H1 (cell line): ENCODE data around the gene CASP12. TPM values are rescaled to one million over a fixed set of nuclear protein-coding genes. Genes with fewer than 3 reads are reported as not detected.

ENCODE experiments used
- ATF3 ChIP-seq: IDR thresholded peaks from 2 replicates; pipeline ENCODE4 v1.6.1; 2011; ENCODE audit warnings: low read depth, mild to moderate bottlenecking, low read length; ENCODE audit not compliant: insufficient read depth
- BACH1 ChIP-seq: IDR thresholded peaks from 2 replicates; pipeline ENCODE4 v1.6.1; 2012; ENCODE audit warnings: low read length, improper control_type of control experiment
- BRCA1 ChIP-seq: IDR thresholded peaks from 2 replicates; pipeline ENCODE4 v1.6.1; 2012; ENCODE audit warnings: low read depth, low read length, improper control_type of control experiment
- CHD7 ChIP-seq: fragments of 300-600 bp; sonication (generic); IDR thresholded peaks from 2 replicates; pipeline ENCODE4 v1.7.1; 2012; ENCODE audit warnings: low read length, moderate library complexity, mild to moderate bottlenecking, inconsistent platforms; ENCODE audit not compliant: insufficient replicate concordance
- EZH2 ChIP-seq: fragments of 200-600 bp; sonication (generic); IDR thresholded peaks from 2 replicates; pipeline ENCODE4 v1.7.1; 2012; ENCODE audit warnings: low read depth, mild to moderate bottlenecking, moderate library complexity, low read length, inconsistent platforms; ENCODE audit not compliant: severe bottlenecking
- FOSL1 ChIP-seq: IDR thresholded peaks from 2 replicates; pipeline ENCODE4 v1.6.1; 2011; ENCODE audit warnings: mild to moderate bottlenecking, low read depth, low read length, moderate library complexity; ENCODE audit not compliant: insufficient read depth
- GABPA ChIP-seq: IDR thresholded peaks from 2 replicates; pipeline ENCODE4 v1.6.1; 2011; ENCODE audit warnings: mild to moderate bottlenecking, low read length, moderate library complexity, borderline replicate concordance; ENCODE audit not compliant: insufficient read depth
- NANOG ChIP-seq: IDR thresholded peaks from 2 replicates; pipeline ENCODE4 v1.6.1; 2011; ENCODE audit warnings: low read length, low read depth, mild to moderate bottlenecking, inconsistent platforms; ENCODE audit not compliant: insufficient read depth, poor library complexity, severe bottlenecking
- POU5F1 ChIP-seq: IDR thresholded peaks from 2 replicates; pipeline ENCODE4 v1.6.1; 2011; ENCODE audit warnings: low read depth, mild to moderate bottlenecking, low read length, moderate library complexity
- SP2 ChIP-seq: IDR thresholded peaks from 2 replicates; pipeline ENCODE4 v1.6.1; 2012; ENCODE audit warnings: mild to moderate bottlenecking, low read length, inconsistent platforms
- TCF12 ChIP-seq: IDR thresholded peaks from 2 replicates; pipeline ENCODE4 v1.6.1; 2011; ENCODE audit warnings: low read depth, mild to moderate bottlenecking, low read length
- YY1 ChIP-seq: IDR thresholded peaks from 2 replicates; pipeline ENCODE4 v1.6.1; 2011; ENCODE audit warnings: low read depth, mild to moderate bottlenecking, low read length
- polyA plus RNA-seq, 7 experiments: library from polyadenylated mRNA; depleted of rRNA in 3 of 7; stranded (reverse) in 5 of 7; unstranded in 2 of 7; fragments of >200 nt in 5 of 7; fragments of 200-250 nt in 2 of 7; gene quantifications; 1 replicate in 5 of 7; 2 replicates in 1 of 7; 4 replicates in 1 of 7; pipeline versions ENCODE4 v1.2.1 to v1.2.3, GENCODE V29; 2011 to 2013; ENCODE audit warnings: missing spikeins in 2 of 7, mixed read lengths in 2 of 7
- total RNA-seq: library from RNA; stranded (reverse); fragmentation: NEBNext Ultra II Directional; extraction: Animal tissue kit (Norgen Biotek cat#: 25700); gene quantifications from 2 replicates; pipeline ENCODE4 v1.2.1, GENCODE V29; 2021

Gene CASP12
- total and polyA plus RNA-seq, 2 of the 8 experiments (the other 6 are each of a cell fraction or from before 2014, with no cell fraction given): not detected

GRCh38 chr11:104944076-104944475 lies 45.8 kb upstream of the CASP12 start (continued):
- TF ChIP-seq CHD7: no peak
- no peak for TF ChIP-seq BACH1
- no peak for TF ChIP-seq TCF12
- TF ChIP-seq SP2: no peak
- no peak for TF ChIP-seq EZH2
- no peak for TF ChIP-seq BRCA1
- TF ChIP-seq YY1: no peak
- no peak for TF ChIP-seq GABPA
- no peak for TF ChIP-seq NANOG
- no peak for TF ChIP-seq ATF3
- TF ChIP-seq POU5F1: no peak
- no peak for TF ChIP-seq FOSL1
